ENCODE data around the gene RAD51B.

DNA sequence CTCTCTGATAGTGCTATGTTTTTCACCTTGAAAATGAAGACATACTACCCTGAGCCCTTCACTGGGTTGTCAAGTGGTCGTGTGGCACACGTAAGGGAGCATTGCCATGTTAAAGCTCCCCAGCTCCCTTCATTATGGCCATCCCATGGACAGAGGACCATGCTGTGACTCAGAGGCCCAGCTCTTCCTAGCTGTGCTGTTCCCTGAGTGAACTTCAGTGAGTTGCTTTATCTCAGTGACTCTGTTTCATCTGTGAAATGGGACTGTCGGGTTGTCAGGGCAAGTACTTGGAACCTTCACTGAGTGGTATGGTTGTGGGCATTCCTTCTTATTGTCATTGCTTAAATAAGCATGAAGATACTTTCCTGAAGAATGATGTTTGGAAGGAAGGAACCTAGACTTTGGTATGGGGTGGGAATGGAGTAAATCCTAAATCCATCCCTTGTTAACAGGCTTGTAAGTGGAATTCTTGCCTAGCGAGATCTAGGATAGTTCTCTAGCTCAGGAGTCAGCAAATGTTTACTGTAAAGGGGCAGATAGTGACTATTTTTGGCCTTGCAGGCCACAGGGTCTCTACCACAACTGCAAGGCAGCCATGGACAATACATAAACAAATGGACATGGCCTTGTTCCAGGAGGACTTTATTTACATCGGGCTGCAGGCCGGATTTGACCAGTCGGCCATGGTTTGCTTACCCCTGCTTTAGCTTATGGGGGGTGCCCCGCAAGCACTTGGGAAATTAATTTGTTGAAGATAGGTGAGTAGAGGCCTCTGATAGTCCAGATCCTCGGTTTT lies 689.8 kb downstream of the RAD51B start:
- TF ChIP-seq, protein P1, sequence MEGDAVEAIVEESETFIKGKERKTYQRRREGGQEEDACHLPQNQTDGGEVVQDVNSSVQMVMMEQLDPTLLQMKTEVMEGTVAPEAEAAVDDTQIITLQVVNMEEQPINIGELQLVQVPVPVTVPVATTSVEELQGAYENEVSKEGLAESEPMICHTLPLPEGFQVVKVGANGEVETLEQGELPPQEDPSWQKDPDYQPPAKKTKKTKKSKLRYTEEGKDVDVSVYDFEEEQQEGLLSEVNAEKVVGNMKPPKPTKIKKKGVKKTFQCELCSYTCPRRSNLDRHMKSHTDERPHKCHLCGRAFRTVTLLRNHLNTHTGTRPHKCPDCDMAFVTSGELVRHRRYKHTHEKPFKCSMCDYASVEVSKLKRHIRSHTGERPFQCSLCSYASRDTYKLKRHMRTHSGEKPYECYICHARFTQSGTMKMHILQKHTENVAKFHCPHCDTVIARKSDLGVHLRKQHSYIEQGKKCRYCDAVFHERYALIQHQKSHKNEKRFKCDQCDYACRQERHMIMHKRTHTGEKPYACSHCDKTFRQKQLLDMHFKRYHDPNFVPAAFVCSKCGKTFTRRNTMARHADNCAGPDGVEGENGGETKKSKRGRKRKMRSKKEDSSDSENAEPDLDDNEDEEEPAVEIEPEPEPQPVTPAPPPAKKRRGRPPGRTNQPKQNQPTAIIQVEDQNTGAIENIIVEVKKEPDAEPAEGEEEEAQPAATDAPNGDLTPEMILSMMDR (IDR thresholded peaks at IDR 0.05) = no peak
- TF ChIP-seq POLR2A (IDR thresholded peaks at IDR 0.05) = no peak
- no peak for TF ChIP-seq EP300 (IDR thresholded peaks at IDR 0.05)
- TF ChIP-seq POLR2AphosphoS5 (IDR thresholded peaks at IDR 0.05) = no peak
